IPS-18a (cell line): ENCODE measurements around the gene VANGL2.
"Not testable (repeated sequence)": the region's sequence is repeated elsewhere in the genome, so short reads cannot be mapped to it uniquely, and the experiment has no call there.

Experiments used
- H3K27ac ChIP-seq: one replicate; pipeline ENCODE4 v1.5.1; 2013; ENCODE audit warnings: low read length
- H3K27me3 ChIP-seq: one replicate; pipeline ENCODE4 v1.6.1; 2013; ENCODE audit warnings: mild to moderate bottlenecking, low read length; ENCODE audit not compliant: control insufficient read depth, insufficient read depth
- H3K36me3 ChIP-seq: one replicate; pipeline ENCODE4 v1.6.1; 2013; ENCODE audit warnings: low read depth, low read length; ENCODE audit not compliant: control insufficient read depth
- H3K4me1 ChIP-seq: one replicate; pipeline ENCODE4 v1.6.1; 2013; ENCODE audit warnings: low read depth, low read length; ENCODE audit not compliant: control insufficient read depth
- H3K4me3 ChIP-seq: one replicate; pipeline ENCODE4 v1.5.1; 2013; ENCODE audit warnings: low read length
- H3K9ac ChIP-seq: one replicate; pipeline ENCODE4 v1.6.1; 2013; ENCODE audit warnings: mild to moderate bottlenecking, low read length, moderate library complexity
- H3K9me3 ChIP-seq: one replicate; pipeline ENCODE4 v1.6.1; 2013; ENCODE audit warnings: low read depth, low read length; ENCODE audit not compliant: control insufficient read depth

VANGL2 gene

GRCh38 chr1:160371756-160372155, 28.6 kb upstream of the VANGL2 start:
- H3K4me1 ChIP-seq, result peaks cover 24% of the 10 kb centered on the region
- H3K9me3 ChIP-seq, result no peaks in the 10 kb centered on the region
- H3K4me3 ChIP-seq, result no peak overlapping the region
- H3K27me3 ChIP-seq, result no peaks in the 10 kb centered on the region
- no peaks in the 10 kb centered on the region for H3K36me3 ChIP-seq
- H3K27ac ChIP-seq, result no peak overlapping the region
- H3K9ac ChIP-seq, result no peak overlapping the region

- Histone ChIP-seq H3K9ac (no peak overlapping the region), H3K27me3 (no peaks in the 10 kb centered on the region), H3K4me3 (no peak overlapping the region), H3K9me3 (no peaks in the 10 kb centered on the region), H3K4me1 (peaks cover 24% of the 10 kb centered on the region), H3K27ac (no peak overlapping the region), H3K36me3 (no peaks in the 10 kb centered on the region)
These were observed 26.7 kb upstream of the VANGL2 start for GRCh38 chr1:160373696-160374095.

GRCh38 chr1:160374306-160375110, 25.9 kb upstream of the VANGL2 start:
- Histone ChIP-seq H3K9ac (no peak overlapping the region), H3K9me3 (no peaks in the 10 kb centered on the region), H3K4me3 (peak overlapping the region; percentile 16), H3K27ac (no peak overlapping the region), H3K27me3 (no peaks in the 10 kb centered on the region), H3K4me1 (peaks cover 24% of the 10 kb centered on the region), H3K36me3 (no peaks in the 10 kb centered on the region)

GRCh38 chr1:160375788-160376524, 24.4 kb upstream of the VANGL2 start:
- Histone ChIP-seq H3K4me3 (peak overlapping the region; percentile 2), H3K27ac (peak overlapping the region; percentile 4), H3K9me3 (no peaks in the 10 kb centered on the region), H3K27me3 (no peaks in the 10 kb centered on the region), H3K36me3 (no peaks in the 10 kb centered on the region), H3K4me1 (peaks cover 24% of the 10 kb centered on the region), H3K9ac (peak overlapping the region; percentile 48)

DNA sequence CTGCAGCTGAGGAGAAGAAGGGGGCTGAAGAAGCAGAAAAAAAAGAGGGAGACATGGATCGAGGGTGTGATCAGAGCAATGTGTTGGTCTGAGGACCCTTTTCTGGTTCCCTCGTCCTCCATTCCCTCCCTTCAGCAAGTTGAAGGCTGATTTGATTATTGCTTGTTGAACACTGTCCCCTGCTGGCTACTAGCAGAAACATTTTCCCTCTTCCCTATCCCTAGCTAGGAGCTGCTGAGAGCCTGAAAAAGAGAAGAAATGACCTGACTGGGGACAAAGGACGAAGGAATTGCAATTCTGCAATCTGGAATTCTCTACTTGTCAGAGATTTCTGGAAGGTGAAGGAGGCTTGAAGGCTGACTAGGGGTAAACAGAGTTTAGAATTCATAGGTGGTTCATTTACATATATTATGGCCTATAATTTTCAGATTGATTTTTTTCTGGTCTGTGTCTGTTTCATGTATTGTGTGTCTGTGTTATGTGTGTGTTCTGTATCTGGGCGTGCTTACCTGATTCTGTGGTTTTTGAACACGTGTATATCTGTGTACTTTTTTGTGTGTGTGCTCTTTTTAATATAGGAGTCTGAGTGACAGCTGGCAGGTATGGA, 23.7 kb upstream of the VANGL2 start:
- Histone ChIP-seq H3K4me1 (peaks cover 24% of the 10 kb centered on the region), H3K27me3 (no peaks in the 10 kb centered on the region), H3K4me3 (peak overlapping the region; percentile 2), H3K36me3 (no peaks in the 10 kb centered on the region), H3K9ac (no peak overlapping the region), H3K27ac (no peak overlapping the region), H3K9me3 (no peaks in the 10 kb centered on the region)

GRCh38 chr1:160377585-160378206, 22.7 kb upstream of the VANGL2 start:
- Histone ChIP-seq H3K9me3 (no peaks in the 10 kb centered on the region), H3K4me1 (peaks cover 24% of the 10 kb centered on the region), H3K4me3 (no peak overlapping the region), H3K9ac (no peak overlapping the region), H3K27me3 (no peaks in the 10 kb centered on the region), H3K27ac (no peak overlapping the region), H3K36me3 (no peaks in the 10 kb centered on the region)

DNA sequence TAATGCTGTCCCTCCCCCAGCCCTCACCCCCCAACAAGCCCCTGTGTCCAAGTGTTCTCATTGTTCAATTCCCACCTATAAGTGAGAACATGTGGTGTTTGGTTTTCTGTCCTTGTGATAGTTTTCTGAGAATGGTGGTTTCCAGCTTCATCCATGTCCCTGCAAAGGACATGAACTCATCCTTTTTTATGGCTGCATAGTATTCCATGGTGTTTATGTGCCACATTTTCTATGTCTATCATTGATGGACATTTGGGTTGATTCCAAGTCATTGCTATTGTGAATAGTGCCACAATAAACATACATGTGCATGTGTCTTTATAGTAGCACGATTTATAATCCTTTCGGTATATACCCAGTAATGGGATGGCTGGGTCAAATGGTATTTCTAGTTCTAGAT, 15.6 kb upstream of the VANGL2 start:
- H3K27ac ChIP-seq, H3K4me3 ChIP-seq, H3K4me1 ChIP-seq, H3K9me3 ChIP-seq, H3K36me3 ChIP-seq, H3K9ac ChIP-seq, H3K27me3 ChIP-seq: not testable (repeated sequence)

DNA sequence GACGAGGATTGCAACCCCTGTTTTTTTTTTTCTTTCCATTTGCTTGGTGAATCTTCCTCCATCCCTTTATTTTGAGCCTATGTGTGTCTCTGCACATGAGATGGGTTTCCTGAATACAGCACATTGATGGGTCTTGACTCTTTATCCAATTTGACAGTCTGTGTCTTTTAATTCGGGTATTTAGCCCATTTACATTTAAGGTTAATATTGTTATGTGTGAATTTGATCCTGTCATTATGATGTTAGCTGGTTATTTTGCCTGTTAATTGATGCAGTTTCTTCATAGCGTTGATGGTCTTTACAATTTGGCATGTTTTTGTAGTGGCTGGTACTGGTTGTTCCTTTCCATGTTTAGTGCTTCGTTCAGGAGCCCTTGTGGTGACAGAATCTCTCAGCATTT, 12.0 kb upstream of the VANGL2 start:
- not testable (repeated sequence) for H3K4me3 ChIP-seq, H3K27me3 ChIP-seq, H3K4me1 ChIP-seq, H3K36me3 ChIP-seq, H3K9me3 ChIP-seq, H3K27ac ChIP-seq, H3K9ac ChIP-seq

- Histone ChIP-seq H3K9ac (no peak overlapping the region), H3K4me1 (peaks cover 16% of the 10 kb centered on the region), H3K36me3 (no peaks in the 10 kb centered on the region), H3K9me3 (no peaks in the 10 kb centered on the region), H3K27ac (no peak overlapping the region), H3K27me3 (no peaks in the 10 kb centered on the region), H3K4me3 (no peak overlapping the region)
These were observed 5.7 kb upstream of the VANGL2 start for GRCh38 chr1:160394673-160395072.

GRCh38 chr1:160397651-160398050, 2.7 kb upstream of the VANGL2 start:
- H3K36me3 ChIP-seq, result no peaks in the 10 kb centered on the region
- H3K9ac ChIP-seq, result no peak overlapping the region
- no peaks in the 10 kb centered on the region for H3K9me3 ChIP-seq
- peaks cover 26% of the 10 kb centered on the region for H3K4me1 ChIP-seq
- no peaks in the 10 kb centered on the region for H3K27me3 ChIP-seq
- H3K27ac ChIP-seq, result no peak overlapping the region
- H3K4me3 ChIP-seq, result no peak overlapping the region

DNA sequence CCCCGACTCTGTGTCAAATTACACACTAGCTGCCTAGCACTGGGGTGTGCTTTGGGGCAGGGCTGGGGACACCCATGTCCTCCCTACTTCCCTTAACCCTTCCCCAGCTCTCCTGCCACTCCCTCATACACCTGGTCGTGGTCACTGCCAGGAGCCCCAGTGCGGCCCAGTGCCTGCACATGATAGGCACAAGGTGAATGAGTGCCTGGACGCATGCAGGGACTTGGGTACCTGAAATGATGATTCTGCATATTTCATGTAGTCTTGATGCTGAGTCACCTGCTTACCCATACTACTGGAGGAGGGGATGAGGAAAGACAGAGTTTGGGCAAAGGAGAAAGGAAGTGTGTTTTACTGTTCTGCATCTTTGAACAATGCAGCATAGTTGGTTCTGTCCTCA, 1.5 kb upstream of the VANGL2 start:
- H3K9ac ChIP-seq, result peak overlapping the region; percentile 72
- no peaks in the 10 kb centered on the region for H3K27me3 ChIP-seq
- H3K4me1 ChIP-seq, result peaks cover 38% of the 10 kb centered on the region
- H3K36me3 ChIP-seq, result no peaks in the 10 kb centered on the region
- no peak overlapping the region for H3K27ac ChIP-seq
- H3K9me3 ChIP-seq, result no peaks in the 10 kb centered on the region
- no peak overlapping the region for H3K4me3 ChIP-seq
